Psoas muscle (tissue), 8 donors: Measurements from ENCODE around the gene ANO1. TPM values are rescaled to one million over a fixed set of nuclear protein-coding genes. Genes with fewer than 3 reads are reported as not detected.

Experiments
- ATAC-seq, 4 donors: fragments of 200-7000 bp; cut with Tn5 transposase; one replicate each; pipeline ENCODE4 v1.9.1; 2020; ENCODE audit warnings: moderate library complexity in 3 of 4, mild to moderate bottlenecking in 2 of 4
- DNase-seq, 2 donors: peaks; one replicate each; pipeline ENCODE4 v3.0.0-alpha.2; 2020
- H3K27ac ChIP-seq: fragments of 200-600 bp; one replicate; pipeline ENCODE4 v1.8.0; 2022
- H3K27me3 ChIP-seq, 3 donors: fragments of 200-600 bp in 1 of 3; one replicate each; pipeline versions ENCODE4 v1.6.1 to v1.8.0; 2013 to 2022; ENCODE audit warnings: low read length in 2 of 3, mild to moderate bottlenecking in 2 of 3, moderate library complexity in 1 of 3; ENCODE audit not compliant: insufficient read depth in 3 of 3
- H3K36me3 ChIP-seq, 2 donors: fragments of 200-600 bp in 1 of 2; one replicate each; pipeline versions ENCODE4 v1.6.1 to v1.8.0; 2013 to 2022; ENCODE audit warnings: low read depth in 1 of 2, mild to moderate bottlenecking in 1 of 2, moderate library complexity in 1 of 2; ENCODE audit not compliant: insufficient read depth in 1 of 2
- H3K4me1 ChIP-seq: fragments of 200-600 bp; one replicate; pipeline ENCODE4 v1.8.0; 2022
- H3K4me3 ChIP-seq: fragments of 200-600 bp; one replicate; pipeline ENCODE4 v1.8.0; 2022; ENCODE audit warnings: mild to moderate bottlenecking
- H3K9me3 ChIP-seq: fragments of 200-600 bp; one replicate; pipeline ENCODE4 v1.8.0; 2022
- whole genome bisulfite sequencing, 3 donors: extraction: QIAGEN DNeasy Blood & Tissue Kit; methylation state at CpG; one replicate each; pipeline versions ENCODE4 v1.1.6 to v1.1.7; 2013; 5-methylcytosine and 5-hydroxymethylcytosine counted together
- intact Hi-C, 2 donors: fragments of 100-400 bp; cut with DNase I; formaldehyde crosslinking; loops; one replicate each; pipeline versions ENCODE4 v1.11.0 to v1.14.2; 2022
- polyA plus RNA-seq, 3 donors: library from polyadenylated mRNA; stranded (reverse); fragments of 200-250 nt; gene quantifications; one replicate each; pipeline ENCODE4 v1.2.3, GENCODE V29; 2013
- total RNA-seq, 4 donors: library from RNA; stranded (reverse); fragmentation: NEBNext Ultra II Directional in 2 of 4; extraction: Animal tissue kit (Norgen Biotek cat#: 25700) in 2 of 4; gene quantifications; one replicate each; pipeline versions ENCODE4 v1.2.1 to v1.2.4, GENCODE V29; 2021 to 2023
- TF ChIP-seq, protein P1 (sequence below): fragments of 200-600 bp; IDR thresholded peaks from one replicate; pipeline ENCODE4 v1.8.0; 2022; ENCODE audit warnings: antibody characterized with exemption
- donor health status: healthy with polysubstance abuse.
- donor health status: DM: no; HTN: no; CAD: no; lungs with moderate emphysema.
- donor health status: Bipolar disorder and iron deficiency.
- donor health status: healthy.
- donor health status: DM: yes; HTN: yes; CAD: no.
- donor health status: DM: no; HTN: no; CAD: no.
- donor health status: DM: no; HTN: no; CAD: no.
- donor health status: DM: yes; HTN: yes; CAD: no.

The ANO1 gene
- total and polyA plus RNA-seq, 7 donors, result 2.2 to 11.3 (median 8.7) TPM

DNA sequence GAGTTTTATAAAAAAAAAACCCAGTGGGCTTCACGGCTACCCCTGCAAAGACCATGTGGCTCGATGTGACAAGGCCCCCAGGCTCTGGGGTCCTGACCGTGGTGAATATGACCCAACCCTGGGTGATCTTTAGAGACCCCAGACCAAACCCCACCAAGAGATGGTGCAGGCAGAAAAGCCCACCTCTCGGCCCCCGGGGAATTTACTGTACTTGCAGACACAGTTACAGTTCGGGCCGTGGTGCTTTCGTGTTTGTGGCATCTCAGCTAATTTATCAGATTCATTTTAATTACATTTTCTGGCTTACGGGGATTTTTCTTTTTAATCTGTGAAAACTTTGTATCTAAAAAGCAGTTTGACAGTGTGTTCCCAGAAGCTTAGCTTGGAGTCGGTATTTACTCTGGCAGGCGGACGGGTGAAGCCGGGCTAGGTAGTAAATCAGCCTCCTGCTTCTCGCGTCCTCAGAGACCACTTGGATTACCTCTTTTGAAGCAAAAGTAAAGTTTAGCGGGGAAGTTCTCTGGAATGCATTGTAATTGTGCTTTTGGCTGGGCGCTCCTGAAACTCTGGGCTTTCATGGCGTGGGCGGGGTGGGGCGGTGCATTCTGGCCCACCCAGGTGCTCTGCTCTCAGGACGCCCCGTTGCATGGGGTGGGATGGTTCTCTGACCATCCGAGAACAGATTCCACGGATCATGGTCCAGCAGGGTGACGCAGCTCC, 25.3 kb downstream of the ANO1 start:
- intact Hi-C loops, result no loop called here
- TF ChIP-seq, protein P1, sequence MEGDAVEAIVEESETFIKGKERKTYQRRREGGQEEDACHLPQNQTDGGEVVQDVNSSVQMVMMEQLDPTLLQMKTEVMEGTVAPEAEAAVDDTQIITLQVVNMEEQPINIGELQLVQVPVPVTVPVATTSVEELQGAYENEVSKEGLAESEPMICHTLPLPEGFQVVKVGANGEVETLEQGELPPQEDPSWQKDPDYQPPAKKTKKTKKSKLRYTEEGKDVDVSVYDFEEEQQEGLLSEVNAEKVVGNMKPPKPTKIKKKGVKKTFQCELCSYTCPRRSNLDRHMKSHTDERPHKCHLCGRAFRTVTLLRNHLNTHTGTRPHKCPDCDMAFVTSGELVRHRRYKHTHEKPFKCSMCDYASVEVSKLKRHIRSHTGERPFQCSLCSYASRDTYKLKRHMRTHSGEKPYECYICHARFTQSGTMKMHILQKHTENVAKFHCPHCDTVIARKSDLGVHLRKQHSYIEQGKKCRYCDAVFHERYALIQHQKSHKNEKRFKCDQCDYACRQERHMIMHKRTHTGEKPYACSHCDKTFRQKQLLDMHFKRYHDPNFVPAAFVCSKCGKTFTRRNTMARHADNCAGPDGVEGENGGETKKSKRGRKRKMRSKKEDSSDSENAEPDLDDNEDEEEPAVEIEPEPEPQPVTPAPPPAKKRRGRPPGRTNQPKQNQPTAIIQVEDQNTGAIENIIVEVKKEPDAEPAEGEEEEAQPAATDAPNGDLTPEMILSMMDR, result no peak
- H3K9me3 ChIP-seq, result no peaks in the 10 kb centered on the region
- DNase-seq, result peak; percentile 5 to 41
- H3K4me1 ChIP-seq, result no peaks in the 10 kb centered on the region
- WGBS, 3 donors, result 66 to 72% (median 68%) methylated on average over 25 of the region's 25 CpGs
- H3K27me3 ChIP-seq, result peaks cover 0 to 12% (median 0%) of the 10 kb centered on the region in 3 donors
- no peak overlapping the region for H3K27ac ChIP-seq
- H3K4me3 ChIP-seq, result no peak overlapping the region
- ATAC-seq, result no peak
- H3K36me3 ChIP-seq, result no peaks in the 10 kb centered on the region

- ATAC-seq (peak in 1 of 4 donors; percentile 55), DNase-seq (peak; percentile 6 to 35)
- Histone ChIP-seq H3K36me3 (no peaks in the 10 kb centered on the region), H3K4me3 (no peak overlapping the region), H3K4me1 (no peaks in the 10 kb centered on the region), H3K27ac (peak overlapping the region; percentile 9), H3K27me3 (peaks cover 0 to 12% (median 0%) of the 10 kb centered on the region in 3 donors), H3K9me3 (no peaks in the 10 kb centered on the region)
- intact Hi-C loops, result no loop called here
- TF ChIP-seq, protein P1, result no peak
- WGBS, 3 donors, result 58 to 73% (median 62%) methylated on average over 6 to 9 of the region's 9 CpGs
These were observed 26.3 kb downstream of the ANO1 start for GRCh38 chr11:70104419-70104818.

DNA sequence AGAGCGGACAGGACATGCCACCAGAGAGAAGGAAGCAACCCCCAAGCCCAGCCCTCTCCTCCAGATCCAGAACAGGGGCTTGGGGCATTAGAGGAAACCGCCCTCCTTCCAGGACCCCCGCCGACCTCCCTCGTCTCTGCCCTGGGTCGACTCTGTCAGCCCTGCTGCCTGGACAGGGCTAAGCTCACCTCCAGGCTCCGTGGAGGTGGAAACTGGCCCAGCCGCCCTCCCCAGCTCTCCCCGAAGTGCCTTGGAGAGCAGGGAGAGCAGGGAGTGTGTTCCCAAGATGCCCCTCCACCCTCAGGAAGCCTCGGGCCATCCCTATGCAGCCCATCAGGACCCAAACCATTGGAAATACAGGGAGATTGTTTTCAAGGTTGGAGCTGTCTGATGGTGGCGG, 26.8 kb downstream of the ANO1 start:
- no peak overlapping the region for H3K4me3 ChIP-seq
- DNase-seq (no peak), ATAC-seq (no peak)
- TF ChIP-seq, protein P1, result no peak
- H3K36me3 ChIP-seq, result no peaks in the 10 kb centered on the region
- H3K9me3 ChIP-seq, result no peaks in the 10 kb centered on the region
- H3K27me3 ChIP-seq, result peaks cover 0 to 10% (median 0%) of the 10 kb centered on the region in 3 donors
- peak overlapping the region; percentile 16 for H3K27ac ChIP-seq
- WGBS, 3 donors, result 71 to 83% (median 73%) methylated on average over 11 of the region's 11 CpGs
- intact Hi-C loops, result no loop called here
- H3K4me1 ChIP-seq, result no peaks in the 10 kb centered on the region

DNA sequence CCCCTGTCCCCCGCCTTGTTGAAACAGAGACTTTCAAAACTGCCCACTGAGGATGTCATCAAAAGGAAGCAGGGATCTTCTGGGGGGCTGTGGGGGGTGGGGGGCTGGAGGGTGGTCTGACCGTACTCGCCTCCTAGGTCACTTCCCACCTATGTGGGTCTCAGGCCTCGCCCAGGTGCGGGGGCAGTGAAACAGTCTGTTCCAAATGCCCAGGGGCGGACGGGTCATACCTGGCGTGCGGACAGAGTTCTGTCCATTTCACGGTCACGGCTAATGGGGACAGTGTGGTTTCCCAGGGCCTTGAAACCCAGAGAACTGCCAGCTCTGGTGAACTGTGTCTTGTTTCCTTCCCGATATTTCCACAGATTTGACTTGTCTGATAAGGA, 27.2 kb downstream of the ANO1 start:
- DNase-seq (peak in 1 of 2 donors; percentile 5), ATAC-seq (no peak)
- Histone ChIP-seq H3K9me3 (no peaks in the 10 kb centered on the region), H3K4me1 (no peaks in the 10 kb centered on the region), H3K27ac (peak overlapping the region; percentile 62), H3K36me3 (no peaks in the 10 kb centered on the region), H3K4me3 (no peak overlapping the region), H3K27me3 (peaks cover 0 to 9% (median 0%) of the 10 kb centered on the region in 3 donors)
- WGBS, 3 donors, result 60 to 75% (median 74%) methylated on average over 12 of the region's 12 CpGs
- TF ChIP-seq, protein P1, result no peak
- intact Hi-C loops, result no loop called here
